GM21528 (cell line): ENCODE data around the gene UMAD1.
A peak's percentile ranks its signal among the peaks of the same experiment; 100 is the strongest.

Experiments used
- ATAC-seq: cut with Tn5 transposase; IDR thresholded peaks from one replicate; pipeline ENCODE4 v1.9.1; 2021; ENCODE audit warnings: mild to moderate bottlenecking, moderate library complexity; ENCODE audit not compliant: unreplicated experiment, low FRiP score

The UMAD1 gene

DNA sequence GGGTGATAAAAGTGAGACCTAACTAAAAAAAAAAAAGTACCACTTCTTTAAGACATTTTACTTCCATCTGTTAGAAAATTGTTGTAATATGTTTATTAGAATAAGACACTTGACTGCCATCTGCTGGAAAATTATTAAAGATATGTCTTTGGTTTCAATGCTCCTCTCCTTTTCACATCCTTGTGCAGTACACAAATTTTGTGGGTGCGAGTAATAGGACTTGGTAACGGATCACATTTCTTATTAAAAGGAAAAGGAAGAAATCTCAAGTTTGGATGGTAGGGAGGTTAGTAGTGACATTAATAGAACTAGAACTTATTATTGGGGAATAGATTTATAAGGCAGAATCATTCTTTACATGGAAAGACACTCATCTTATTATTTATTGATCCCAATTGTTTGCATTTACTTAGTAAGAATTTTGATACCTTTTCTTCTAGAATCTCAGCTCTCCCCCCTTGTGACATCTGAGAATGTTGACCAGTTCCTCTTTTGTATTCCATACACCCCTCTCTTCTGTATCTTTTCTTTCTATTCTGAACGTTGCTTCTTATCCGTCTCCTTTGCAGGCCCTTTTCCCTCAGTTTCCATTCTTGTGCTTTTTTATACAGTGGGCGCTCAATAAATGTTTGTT is 120.9 kb downstream of the UMAD1 start:
- no peak for ATAC-seq

- ATAC-seq, result peak; percentile 57
Observed at GRCh38 chr7:7761974-7762779, 121.6 kb downstream of the UMAD1 start.

- ATAC-seq, result no peak
Observed at GRCh38 chr7:7764520-7765396, 124.2 kb downstream of the UMAD1 start.

- no peak for ATAC-seq
Observed at GRCh38 chr7:7765422-7765821, 124.9 kb downstream of the UMAD1 start.

- no peak for ATAC-seq
Observed at GRCh38 chr7:7766671-7767070, 126.1 kb downstream of the UMAD1 start.

DNA sequence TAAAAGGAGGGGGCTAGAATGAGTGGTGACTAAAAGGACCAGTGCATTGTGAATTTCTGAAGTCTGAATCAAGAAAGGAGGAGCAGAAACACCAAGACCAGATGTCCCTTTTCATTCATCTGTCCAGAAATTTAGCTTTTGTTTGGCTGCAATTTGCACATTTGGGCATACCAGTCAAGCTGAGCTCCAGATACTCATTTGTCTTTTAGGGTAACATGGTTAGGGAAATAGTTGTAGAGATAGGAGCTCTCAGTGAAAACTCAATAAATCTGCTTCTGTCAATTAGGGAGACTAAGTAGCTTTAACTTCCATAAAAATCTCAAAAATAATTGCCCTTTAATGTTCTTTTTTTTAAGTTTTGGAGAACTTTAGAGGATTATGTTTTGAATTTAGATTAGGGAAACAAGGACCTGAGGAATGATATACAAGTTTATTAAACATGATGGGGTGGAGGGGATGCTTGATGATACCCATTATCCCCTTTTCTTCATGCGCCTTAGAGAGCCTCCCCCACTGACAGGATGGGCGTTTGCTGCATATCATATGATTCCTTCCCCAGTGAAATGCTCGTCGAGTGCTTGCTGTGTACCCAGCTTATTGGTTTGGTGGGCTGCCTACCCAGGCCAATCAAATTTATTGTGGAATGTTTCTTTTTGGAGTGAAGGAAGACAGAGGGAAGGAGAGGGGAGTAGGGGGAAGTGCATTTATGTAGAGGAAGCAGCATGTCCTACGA is 128.6 kb downstream of the UMAD1 start:
- ATAC-seq, result no peak

- no peak for ATAC-seq
Observed at GRCh38 chr7:7769710-7770627, 129.4 kb downstream of the UMAD1 start.

DNA sequence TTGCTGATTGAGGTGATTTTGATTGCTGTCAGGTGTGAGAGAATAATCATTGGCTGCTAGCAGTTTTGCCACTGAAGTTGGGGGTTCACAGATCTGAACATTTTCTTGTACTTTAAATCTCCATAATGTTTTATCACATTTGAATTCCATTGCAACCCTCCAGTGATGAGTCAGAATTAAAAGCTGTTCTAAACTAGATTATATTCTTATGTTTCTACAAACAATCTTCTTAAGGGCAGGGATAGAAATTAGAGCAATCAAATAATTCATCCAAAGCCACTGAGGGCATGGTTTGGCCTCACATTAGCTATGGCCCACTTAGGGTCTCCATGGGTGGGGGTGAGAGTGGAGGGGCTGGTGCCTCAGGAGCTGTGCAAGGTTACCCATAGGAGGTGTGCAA is 130.9 kb downstream of the UMAD1 start:
- no peak for ATAC-seq

DNA sequence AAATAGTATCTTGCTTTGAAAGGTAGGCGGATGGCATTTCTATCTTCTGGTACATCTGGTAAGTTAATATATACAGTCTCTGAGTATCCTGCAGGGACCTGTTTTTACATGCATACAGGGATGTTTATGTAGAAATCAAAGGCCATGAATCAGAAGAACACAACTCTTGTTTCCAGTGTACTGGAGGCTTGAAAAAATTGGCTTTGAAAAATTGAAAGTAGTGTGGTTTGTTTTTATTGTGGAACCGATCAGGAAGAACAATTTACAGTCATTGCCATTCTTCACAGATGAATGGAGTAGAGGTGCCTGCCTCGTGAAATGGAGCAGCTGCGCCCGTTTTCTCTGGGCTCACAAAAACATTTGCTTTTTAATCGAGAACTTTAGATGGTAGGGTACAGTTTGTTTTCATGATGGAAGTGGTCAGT is 131.9 kb downstream of the UMAD1 start:
- no peak for ATAC-seq

GRCh38 chr7:7773334-7774309 is 133.1 kb downstream of the UMAD1 start:
- ATAC-seq, result peak; percentile 53

DNA sequence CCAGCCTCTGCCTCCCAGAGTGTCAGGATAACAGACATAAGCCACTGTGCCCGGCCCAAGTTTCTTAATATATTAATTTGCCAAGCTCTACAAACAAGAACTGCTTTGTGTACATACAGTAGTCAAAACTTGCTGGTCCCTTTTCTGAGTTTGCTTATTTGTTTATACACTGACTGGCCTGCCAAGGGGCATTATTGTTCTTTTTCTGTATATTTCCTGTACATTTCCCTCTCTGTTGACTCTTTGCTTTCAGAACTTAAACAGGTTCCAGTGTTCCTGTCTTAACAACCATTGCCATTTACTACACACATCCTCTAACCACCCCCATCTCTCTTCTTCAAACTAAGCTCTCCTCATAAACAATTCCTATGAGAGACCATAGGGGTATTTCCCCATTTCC is 139.3 kb downstream of the UMAD1 start:
- ATAC-seq, result no peak

DNA sequence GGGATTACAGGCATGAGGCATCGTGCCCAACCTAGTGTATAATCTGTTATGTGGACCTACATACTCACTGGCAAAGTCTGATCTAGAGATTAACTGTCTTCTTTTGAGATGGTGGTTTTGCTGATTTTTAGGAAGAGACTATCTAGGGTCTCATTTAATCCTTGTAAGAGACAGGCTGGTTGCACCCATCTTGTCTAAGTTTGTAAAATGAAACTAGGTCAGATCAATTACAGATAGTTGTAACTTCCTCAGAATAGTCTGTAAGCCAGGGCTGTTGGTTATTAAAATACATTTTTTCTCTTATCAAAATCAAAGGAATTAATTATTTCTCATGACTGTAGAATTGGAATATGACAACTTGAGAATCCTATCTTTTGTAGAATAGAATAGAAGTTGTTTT is 142.4 kb downstream of the UMAD1 start:
- no peak for ATAC-seq

GRCh38 chr7:7785344-7785973 is 144.9 kb downstream of the UMAD1 start:
- ATAC-seq, result no peak

GRCh38 chr7:7786595-7786994 is 146.0 kb downstream of the UMAD1 start:
- ATAC-seq, result no peak

DNA sequence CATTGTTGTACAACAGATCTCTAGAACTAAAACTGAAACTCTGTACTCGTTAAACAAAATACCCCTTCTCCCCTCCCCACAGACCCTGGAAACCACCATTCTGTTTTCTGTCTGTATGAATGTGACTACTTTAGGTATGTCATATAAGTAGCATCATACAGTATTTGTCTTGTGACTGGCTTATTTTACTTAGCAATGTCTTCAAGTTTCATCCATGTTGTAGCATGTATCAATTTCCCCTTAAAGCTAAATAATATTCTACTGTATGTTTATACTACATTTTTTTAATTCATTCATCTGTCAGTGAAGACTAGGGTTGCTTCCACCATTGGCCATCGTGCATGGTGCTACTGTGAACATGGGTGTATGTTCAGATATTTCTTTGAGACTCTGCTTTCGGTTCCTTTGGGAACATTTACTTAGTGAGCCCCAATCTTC is 149.0 kb downstream of the UMAD1 start:
- ATAC-seq, result peak; percentile 72

- ATAC-seq, result no peak
Observed at GRCh38 chr7:7790041-7790741, 149.6 kb downstream of the UMAD1 start.

DNA sequence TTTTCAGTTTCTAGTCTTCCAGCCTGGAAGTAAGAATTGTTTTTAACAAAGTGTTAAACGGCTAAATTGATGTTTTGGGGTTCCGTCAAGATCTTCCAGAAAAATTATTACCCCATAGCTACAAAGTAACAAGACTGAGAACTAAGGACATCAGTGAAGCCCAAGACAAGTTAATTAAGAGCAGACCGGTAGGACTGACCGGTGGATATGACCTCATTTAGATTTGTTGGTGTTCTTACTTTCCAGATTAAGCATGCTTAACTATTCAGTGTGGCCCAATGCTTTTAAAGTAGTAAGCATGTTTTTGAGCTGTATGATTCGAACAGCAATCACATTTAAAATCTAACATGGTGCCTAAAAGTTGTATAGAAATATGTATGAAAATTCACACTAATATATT is 151.0 kb downstream of the UMAD1 start:
- ATAC-seq, result no peak
